Choroid plexus epithelial cell (primary cell): Measurements from ENCODE around the gene RPTOR.
A peak's percentile ranks its signal among the peaks of the same experiment; 100 is the strongest.

ENCODE experiments used
- DNase-seq: peaks from one replicate; pipeline ENCODE4 v3.0.0-alpha.2; 2010; ENCODE audit warnings: low read depth
- H3K4me3 ChIP-seq: 2 replicates; pipeline ENCODE4 v1.5.1; 2011; ENCODE audit warnings: low read depth, mild to moderate bottlenecking, control low read depth, low read length, moderate library complexity
- CTCF ChIP-seq: conservative IDR thresholded peaks from 2 replicates; pipeline ENCODE4 v1.5.1; 2011; ENCODE audit warnings: low read depth, mild to moderate bottlenecking, control low read depth, inconsistent platforms, low read length, moderate library complexity

RPTOR gene

GRCh38 chr17:81012574-81013447 lies 468.2 kb downstream of the RPTOR start:
- TF ChIP-seq CTCF, result no peak
- no peak for DNase-seq

GRCh38 chr17:81013642-81014041 lies 469.0 kb downstream of the RPTOR start:
- no peak overlapping the region for H3K4me3 ChIP-seq
- no peak for TF ChIP-seq CTCF
- DNase-seq, result no peak

More at GRCh38 chr17:81012574-81013447, 468.2 kb downstream of the RPTOR start:
- H3K4me3 ChIP-seq, result no peak overlapping the region

- H3K4me3 ChIP-seq, result no peak overlapping the region
- DNase-seq, result peak; percentile 47
- no peak for TF ChIP-seq CTCF
Observed at GRCh38 chr17:81015136-81015535, 470.5 kb downstream of the RPTOR start.
